Keratinocyte (primary cell): ENCODE results near the gene C1orf87. TPM values are rescaled to one million over a fixed set of nuclear protein-coding genes. Genes with fewer than 3 reads are reported as not detected.

Experiments used
- DNase-seq: peaks from one replicate; pipeline ENCODE4 v3.0.0-alpha.2; 2011; ENCODE audit warnings: low read depth, missing footprints, low spot score
- FAIRE-seq: peaks from 2 replicates; lab custom pipeline; 2011; peaks lifted over from hg19 to GRCh38; lab: Jason Lieb, UNC
- H2AFZ ChIP-seq: 2 replicates; pipeline ENCODE4 v1.6.0; 2012; ENCODE audit warnings: low read length, control low read depth, inconsistent platforms; ENCODE audit not compliant: control insufficient read depth
- H3K27ac ChIP-seq: 2 replicates; pipeline ENCODE4 v1.5.1; 2011; ENCODE audit warnings: low read length; ENCODE audit not compliant: control insufficient read depth, insufficient read depth
- H3K27me3 ChIP-seq: 3 replicates; pipeline ENCODE4 v1.6.0; 2011; ENCODE audit warnings: low read length; ENCODE audit not compliant: control insufficient read depth, insufficient read depth; ENCODE audit errors: extremely low read depth
- H3K36me3 ChIP-seq, 2 experiments: 2 replicates in 1 of 2; 3 replicates in 1 of 2; pipeline ENCODE4 v1.5.1; 2011; ENCODE audit warnings: low read length in 2 of 2, mild to moderate bottlenecking in 1 of 2; ENCODE audit not compliant: control insufficient read depth in 2 of 2, insufficient read depth in 2 of 2; ENCODE audit errors: extremely low read depth in 1 of 2
- H3K4me1 ChIP-seq: 3 replicates; pipeline ENCODE4 v1.5.1; 2011; ENCODE audit warnings: low read length; ENCODE audit not compliant: control insufficient read depth, insufficient read depth; ENCODE audit errors: extremely low read depth
- H3K4me2 ChIP-seq: 3 replicates; pipeline ENCODE4 v1.6.0; 2011; ENCODE audit warnings: low read depth, low read length; ENCODE audit not compliant: control insufficient read depth, insufficient read depth; ENCODE audit errors: extremely low read depth
- H3K4me3 ChIP-seq, 3 experiments: fragments of 200-600 bp in 1 of 3; sonication (generic) in 1 of 3; 2 replicates in 2 of 3; 3 replicates in 1 of 3; pipeline ENCODE4 v1.5.1; 2011 to 2016; ENCODE audit warnings: low read length in 3 of 3, mild to moderate bottlenecking in 3 of 3, control low read depth in 2 of 3, inconsistent platforms in 1 of 3, low read depth in 1 of 3, mixed read lengths in 1 of 3, mixed run types in 1 of 3, moderate library complexity in 1 of 3; ENCODE audit not compliant: control insufficient read depth in 2 of 3, insufficient read depth in 2 of 3; ENCODE audit errors: extremely low read depth in 1 of 3
- H3K79me2 ChIP-seq: 2 replicates; pipeline ENCODE4 v1.6.0; 2012; ENCODE audit warnings: low read length; ENCODE audit not compliant: control insufficient read depth, insufficient read depth
- H3K9ac ChIP-seq: 3 replicates; pipeline ENCODE4 v1.6.0; 2011; ENCODE audit warnings: low read length; ENCODE audit not compliant: control insufficient read depth, insufficient read depth; ENCODE audit errors: extremely low read depth
- H3K9me1 ChIP-seq: 3 replicates; pipeline ENCODE4 v1.6.0; 2011; ENCODE audit warnings: low read length; ENCODE audit not compliant: control insufficient read depth, insufficient read depth; ENCODE audit errors: extremely low read depth
- H3K9me3 ChIP-seq: 2 replicates; pipeline ENCODE4 v1.5.1; 2012; ENCODE audit warnings: low read depth, low read length; ENCODE audit not compliant: control insufficient read depth
- H4K20me1 ChIP-seq: 3 replicates; pipeline ENCODE4 v1.6.0; 2011; ENCODE audit warnings: low read length; ENCODE audit not compliant: control insufficient read depth, insufficient read depth; ENCODE audit errors: extremely low read depth
- EZH2 ChIP-seq: IDR thresholded peaks from one replicate; pipeline ENCODE4 v1.6.1; 2012; ENCODE audit warnings: inconsistent platforms, mild to moderate bottlenecking, low read length, moderate library complexity
- dilution Hi-C: fragments of 300-500 bp; cut with MboI; formaldehyde crosslinking; loops from one replicate; pipeline ENCODE4 v1.7.0; 2020; ENCODE audit warnings: low sequenced_read_pairs; ENCODE audit not compliant: extremely low pct_ligation_motif_present
- polyA plus RNA-seq, 5 experiments: library from polyadenylated mRNA; depleted of rRNA in 3 of 5; stranded (reverse) in 3 of 5; stranded (forward) in 1 of 5; unstranded in 1 of 5; fragments of >200 nt; gene quantifications; 1 replicate in 1 of 5; 2 replicates in 3 of 5; 3 replicates in 1 of 5; pipeline versions ENCODE4 v1.2.1 to v1.2.3, GENCODE V29; 2011 to 2012; ENCODE audit warnings: missing spikeins in 2 of 5, low read depth in 1 of 5, low replicate concordance in 1 of 5
- TF ChIP-seq, protein P1 (sequence below), 3 experiments: IDR thresholded peaks in 1 of 3; conservative IDR thresholded peaks in 1 of 3; optimal IDR thresholded peaks in 1 of 3; 2 replicates in 2 of 3; 3 replicates in 1 of 3; pipeline versions ENCODE3 to v1.5.1; 2011; ENCODE audit warnings: low read length in 3 of 3, mild to moderate bottlenecking in 3 of 3, moderate library complexity in 2 of 3, control low read depth in 1 of 3, inconsistent platforms in 1 of 3; ENCODE audit not compliant: insufficient read depth in 2 of 3; ENCODE audit errors: extremely low read depth in 1 of 3

C1orf87 gene
- polyA plus RNA-seq, 1 donor (not counting 4 experiments of a cell fraction or from before 2014, with no cell fraction given), result not detected

GRCh38 chr1:60044881-60045280 lies 28.7 kb downstream of the C1orf87 start:
- dilution Hi-C loops, result no loop called here
- FAIRE-seq, result no peak
- no peaks in the 10 kb centered on the region for H3K36me3 ChIP-seq
- no peaks in the 10 kb centered on the region for H4K20me1 ChIP-seq
- H3K4me1 ChIP-seq, result no peaks in the 10 kb centered on the region
- H3K79me2 ChIP-seq, result no peaks in the 10 kb centered on the region
- no peak overlapping the region for H3K4me2 ChIP-seq
- no peak overlapping the region for H3K9ac ChIP-seq
- H2AFZ ChIP-seq, result no peak overlapping the region
- no peak for TF ChIP-seq EZH2
- TF ChIP-seq, protein P1, sequence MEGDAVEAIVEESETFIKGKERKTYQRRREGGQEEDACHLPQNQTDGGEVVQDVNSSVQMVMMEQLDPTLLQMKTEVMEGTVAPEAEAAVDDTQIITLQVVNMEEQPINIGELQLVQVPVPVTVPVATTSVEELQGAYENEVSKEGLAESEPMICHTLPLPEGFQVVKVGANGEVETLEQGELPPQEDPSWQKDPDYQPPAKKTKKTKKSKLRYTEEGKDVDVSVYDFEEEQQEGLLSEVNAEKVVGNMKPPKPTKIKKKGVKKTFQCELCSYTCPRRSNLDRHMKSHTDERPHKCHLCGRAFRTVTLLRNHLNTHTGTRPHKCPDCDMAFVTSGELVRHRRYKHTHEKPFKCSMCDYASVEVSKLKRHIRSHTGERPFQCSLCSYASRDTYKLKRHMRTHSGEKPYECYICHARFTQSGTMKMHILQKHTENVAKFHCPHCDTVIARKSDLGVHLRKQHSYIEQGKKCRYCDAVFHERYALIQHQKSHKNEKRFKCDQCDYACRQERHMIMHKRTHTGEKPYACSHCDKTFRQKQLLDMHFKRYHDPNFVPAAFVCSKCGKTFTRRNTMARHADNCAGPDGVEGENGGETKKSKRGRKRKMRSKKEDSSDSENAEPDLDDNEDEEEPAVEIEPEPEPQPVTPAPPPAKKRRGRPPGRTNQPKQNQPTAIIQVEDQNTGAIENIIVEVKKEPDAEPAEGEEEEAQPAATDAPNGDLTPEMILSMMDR (optimal IDR thresholded peaks at IDR 0.05 in 1 of 3, IDR thresholded peaks at IDR 0.05 in 1 of 3, conservative IDR thresholded peaks at IDR 0.05 in 1 of 3; ENCODE audit: extremely low read depth in 1 of 3, insufficient read depth in 2 of 3, low read length in 3 of 3), result no peak
- H3K9me1 ChIP-seq, result no peaks in the 10 kb centered on the region
- H3K27ac ChIP-seq, result no peak overlapping the region
- DNase-seq, result no peak
- H3K4me3 ChIP-seq, result no peak overlapping the region
- H3K9me3 ChIP-seq, result no peaks in the 10 kb centered on the region
- no peaks in the 10 kb centered on the region for H3K27me3 ChIP-seq

- H3K9ac ChIP-seq, result no peak overlapping the region
- no peaks in the 10 kb centered on the region for H3K79me2 ChIP-seq
- H3K4me3 ChIP-seq, result no peak overlapping the region
- no peak overlapping the region for H3K4me2 ChIP-seq
- H3K9me3 ChIP-seq, result no peaks in the 10 kb centered on the region
- TF ChIP-seq, protein P1 (optimal IDR thresholded peaks at IDR 0.05 in 1 of 3, IDR thresholded peaks at IDR 0.05 in 1 of 3, conservative IDR thresholded peaks at IDR 0.05 in 1 of 3; ENCODE audit: extremely low read depth in 1 of 3, insufficient read depth in 2 of 3, low read length in 3 of 3), result no peak
- no peak for TF ChIP-seq EZH2
- no peaks in the 10 kb centered on the region for H3K9me1 ChIP-seq
- no peaks in the 10 kb centered on the region for H3K4me1 ChIP-seq
- H3K27me3 ChIP-seq, result no peaks in the 10 kb centered on the region
- dilution Hi-C loops, result no loop called here
- H3K27ac ChIP-seq, result no peak overlapping the region
- DNase-seq, result no peak
- H2AFZ ChIP-seq, result no peak overlapping the region
- no peak for FAIRE-seq
- no peaks in the 10 kb centered on the region for H3K36me3 ChIP-seq
- H4K20me1 ChIP-seq, result no peaks in the 10 kb centered on the region
These were observed 31.8 kb downstream of the C1orf87 start for GRCh38 chr1:60041783-60042182.
